ENCODE data around the gene TEAD4.
A peak's percentile ranks its signal among the peaks of the same experiment; 100 is the strongest.

TEAD4 gene

DNA sequence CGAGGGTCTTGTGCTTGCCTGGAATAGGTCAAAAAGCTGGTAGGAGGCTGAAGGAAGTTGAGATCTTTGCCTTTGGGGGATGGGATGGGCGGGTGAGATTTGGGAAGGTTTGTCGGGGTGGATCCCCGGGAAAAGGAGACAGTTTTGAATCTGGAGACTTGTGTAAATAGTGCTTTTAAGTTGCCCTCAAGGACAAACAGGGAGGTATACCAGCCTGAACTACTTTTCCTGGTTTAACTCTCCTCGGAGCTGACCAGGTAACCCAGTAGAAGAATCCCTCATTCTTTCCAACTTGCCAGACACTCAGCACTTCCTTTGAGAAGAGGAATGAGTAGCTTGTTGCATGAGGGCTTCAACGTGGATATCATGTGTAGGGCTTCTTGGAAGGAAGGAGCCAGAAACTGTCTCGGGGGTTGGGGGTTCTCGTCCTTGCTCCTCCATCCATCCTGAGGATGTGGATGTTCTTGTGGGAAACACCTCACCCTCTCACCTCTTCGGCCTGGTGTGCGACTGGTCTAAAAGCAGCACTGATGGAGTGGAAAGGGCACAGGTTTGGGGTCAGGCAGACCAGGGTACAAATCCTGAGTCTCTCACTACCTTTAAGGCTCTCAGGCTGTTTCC, 1.9 kb downstream of the TEAD4 start:
- peak; percentile 24 for DNase-seq (ENCODE audit: low spot score)

DNA sequence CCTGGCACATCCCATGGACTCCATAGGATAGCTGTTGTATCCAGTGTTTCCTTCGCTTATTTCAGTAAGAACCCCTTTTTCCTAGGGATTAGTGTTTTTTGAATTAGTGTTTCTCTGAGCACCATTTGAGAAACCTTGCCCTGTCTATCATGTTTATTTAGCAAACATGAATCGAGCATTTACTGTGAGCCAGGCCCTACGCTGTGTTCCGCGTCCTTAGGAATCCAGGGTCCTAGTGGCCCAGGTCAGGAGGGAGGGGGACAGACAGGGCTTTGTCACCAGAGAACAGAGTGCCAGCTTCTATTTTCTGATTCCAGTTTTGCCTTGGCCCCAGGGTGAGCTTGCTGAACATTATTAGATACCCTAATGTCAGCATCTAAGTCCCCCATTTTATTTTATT, 2.5 kb downstream of the TEAD4 start:
- DNase-seq (ENCODE audit: low spot score) = no peak

DNA sequence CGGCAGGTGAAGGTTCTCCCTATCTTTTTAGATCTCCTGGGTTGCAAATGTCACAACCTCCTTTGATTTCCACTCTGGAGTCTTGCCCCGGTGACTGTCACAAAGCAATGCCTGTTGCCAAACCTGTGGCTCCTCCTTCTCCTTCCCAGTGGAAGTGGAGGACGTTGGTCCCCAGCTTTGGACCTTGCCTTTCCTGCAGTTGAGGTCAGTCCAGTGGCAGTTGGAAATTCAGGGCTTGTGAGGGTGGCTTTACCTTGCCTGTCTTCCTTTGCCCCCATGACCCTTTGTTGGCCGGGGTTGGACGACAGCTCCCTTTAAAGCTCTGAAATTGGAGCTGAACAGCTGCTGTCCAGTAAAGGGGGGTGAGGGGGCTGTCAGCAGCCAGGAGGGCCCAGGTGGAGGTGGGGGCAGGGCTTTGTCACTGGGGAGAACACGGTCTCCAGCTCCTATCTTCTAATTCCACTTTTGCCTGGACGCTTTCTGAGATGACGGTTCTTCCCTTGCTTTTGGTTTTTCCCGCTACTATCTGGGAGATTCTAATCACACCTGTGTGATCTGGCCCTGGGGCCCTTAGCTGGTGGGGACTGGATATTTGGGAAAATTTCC, 4.1 kb downstream of the TEAD4 start:
- no peak for DNase-seq (ENCODE audit: low spot score)

DNA sequence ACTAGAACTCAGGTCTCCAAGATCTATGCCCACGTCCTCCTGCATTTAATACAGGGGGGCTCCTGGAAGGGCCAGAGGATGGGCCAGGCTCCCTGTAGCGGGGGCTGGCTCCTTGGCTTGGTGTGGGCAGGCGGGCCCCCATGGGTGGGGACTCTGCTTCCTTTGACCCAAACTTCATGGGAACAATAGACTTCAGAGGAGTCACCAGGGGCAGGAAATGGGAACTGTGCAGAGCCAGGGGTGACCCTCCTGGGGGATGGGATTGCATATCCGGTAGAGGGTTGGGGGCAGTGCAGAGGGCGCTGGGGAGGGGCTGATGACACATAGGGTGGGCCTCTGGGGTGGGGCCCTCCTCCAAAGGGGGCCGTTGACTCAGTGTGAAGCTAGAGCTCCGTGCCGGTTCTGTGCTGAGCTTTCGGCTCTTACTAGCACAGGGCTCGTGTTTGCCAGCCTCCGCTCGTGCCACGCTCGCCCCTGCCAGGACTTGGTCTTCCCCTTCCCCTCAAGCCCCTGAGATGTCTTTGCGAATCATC, 4.6 kb downstream of the TEAD4 start:
- no peak for DNase-seq (ENCODE audit: low spot score)

DNA sequence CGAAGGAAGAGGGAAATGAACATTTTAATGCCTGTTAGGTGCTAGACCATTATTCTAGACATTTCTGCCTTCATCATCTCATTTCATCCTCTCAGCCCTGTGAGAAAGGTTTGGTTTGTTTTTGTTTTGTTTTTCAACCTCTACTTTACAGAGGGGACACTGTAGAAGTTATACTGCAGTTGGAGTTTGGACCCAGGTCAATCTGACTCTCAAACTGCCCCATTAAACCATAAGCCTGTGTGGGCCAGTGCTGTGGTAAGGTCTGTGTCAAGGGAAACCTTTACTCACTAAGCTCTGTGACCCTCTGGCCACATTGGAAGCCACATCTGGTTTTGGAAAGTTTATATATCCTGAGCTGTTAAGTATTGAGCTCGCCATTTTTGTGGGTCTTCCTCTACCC, 8.5 kb downstream of the TEAD4 start:
- no peak for DNase-seq (ENCODE audit: low spot score)

DNA sequence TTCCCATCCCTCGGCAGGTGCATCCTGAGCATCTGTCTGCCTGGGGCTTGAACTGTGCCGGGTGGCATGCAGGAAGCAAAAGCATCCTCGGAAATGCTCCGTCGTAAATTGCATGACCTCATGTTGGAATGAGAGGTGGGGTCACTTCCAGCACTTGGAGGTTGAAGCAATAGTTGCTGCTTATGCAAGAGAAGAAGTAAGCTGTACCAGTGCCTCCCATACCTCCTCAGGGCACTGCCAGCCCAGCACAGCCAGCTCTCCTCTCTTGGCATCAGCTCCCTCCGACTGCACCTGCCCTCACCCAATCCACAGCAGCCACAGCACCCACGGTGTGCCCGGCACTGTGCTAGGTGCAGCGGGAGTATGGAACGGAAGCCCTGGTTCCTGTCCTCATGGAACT, 11.5 kb downstream of the TEAD4 start:
- DNase-seq (ENCODE audit: low spot score) = no peak

DNA sequence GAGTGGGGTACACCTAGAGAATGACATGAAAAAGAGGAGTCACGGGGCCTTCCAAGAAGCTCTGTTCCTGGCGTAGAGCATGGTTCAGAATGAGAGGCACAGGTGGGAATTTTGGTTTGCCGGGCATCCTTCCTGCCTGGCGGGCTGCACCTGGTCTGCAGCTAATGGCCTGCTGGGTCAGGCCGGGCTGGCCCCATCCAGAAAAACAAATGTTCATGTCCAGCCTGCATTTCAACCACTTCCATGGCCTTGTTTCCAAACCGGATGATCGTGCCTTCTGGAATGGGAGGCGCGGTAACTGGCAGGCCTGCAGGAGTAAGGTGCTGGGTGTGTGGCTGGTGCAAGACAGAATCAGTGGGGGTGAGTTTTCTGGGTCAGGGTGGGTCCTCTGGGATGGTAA, 14.4 kb downstream of the TEAD4 start:
- peak; percentile 73 for DNase-seq (ENCODE audit: low spot score)

DNA sequence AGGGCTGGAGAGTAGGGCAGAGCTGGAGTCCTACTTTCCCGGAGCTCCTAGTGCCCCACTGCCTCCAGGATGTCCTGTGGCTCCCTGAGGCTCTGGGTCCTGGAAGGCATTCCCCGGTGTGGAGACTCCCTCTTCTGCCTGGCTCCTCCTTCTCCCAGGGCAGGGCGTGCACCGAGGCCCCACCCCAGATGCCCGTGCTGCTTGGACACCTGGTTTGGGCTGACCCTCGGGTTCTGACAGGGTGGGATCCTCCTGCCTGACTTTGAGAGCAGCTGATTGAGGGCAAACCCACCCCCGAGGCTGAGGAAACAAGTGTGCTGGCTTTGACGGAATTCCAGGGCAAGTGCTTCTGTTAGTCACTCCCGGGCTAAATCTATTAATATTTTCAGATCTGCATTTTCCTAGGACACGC, 15.4 kb downstream of the TEAD4 start:
- no peak for DNase-seq (ENCODE audit: low spot score)

DNA sequence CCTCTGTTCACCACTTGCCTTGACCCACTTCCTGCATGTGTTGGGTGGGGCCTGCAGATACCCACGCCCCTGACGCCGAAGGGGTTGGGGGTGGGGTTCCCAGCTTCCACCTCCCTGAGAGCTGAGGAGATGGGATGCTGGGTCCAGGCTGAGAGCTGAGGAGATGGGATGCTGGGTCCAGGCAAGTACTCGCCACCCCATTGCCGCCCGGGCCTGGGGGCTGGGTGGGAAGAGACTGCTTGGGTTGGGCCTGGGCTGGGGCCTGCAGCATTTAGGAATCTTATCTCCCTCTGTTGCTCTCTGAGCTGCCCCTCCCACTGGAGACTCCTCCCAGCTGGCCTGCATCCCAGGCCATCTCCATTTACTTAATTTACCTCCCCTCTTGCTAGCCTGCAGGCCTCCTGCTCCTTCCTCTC, 17.4 kb downstream of the TEAD4 start:
- no peak for DNase-seq (ENCODE audit: low spot score)

DNA sequence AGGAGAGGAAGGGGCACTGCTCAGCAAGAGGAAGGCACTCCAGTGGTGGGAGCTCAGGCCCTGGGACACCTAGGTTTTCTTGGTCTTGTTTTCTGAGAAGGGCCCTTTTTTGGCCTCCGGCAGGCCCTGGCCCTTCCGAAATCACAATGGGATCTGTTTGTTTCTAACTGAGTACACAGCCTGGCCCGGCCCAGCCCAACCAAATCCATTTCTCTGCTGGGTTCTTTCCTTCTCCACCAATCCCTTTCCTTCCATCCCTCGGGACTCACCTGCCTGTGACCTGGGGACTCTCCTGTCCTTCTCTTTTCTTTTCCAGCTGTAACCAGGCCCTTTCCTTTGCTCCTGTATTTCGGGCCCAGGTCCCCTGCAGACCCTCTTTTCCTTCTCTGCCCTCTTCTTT, 18.6 kb downstream of the TEAD4 start:
- no peak for DNase-seq (ENCODE audit: low spot score)

DNA sequence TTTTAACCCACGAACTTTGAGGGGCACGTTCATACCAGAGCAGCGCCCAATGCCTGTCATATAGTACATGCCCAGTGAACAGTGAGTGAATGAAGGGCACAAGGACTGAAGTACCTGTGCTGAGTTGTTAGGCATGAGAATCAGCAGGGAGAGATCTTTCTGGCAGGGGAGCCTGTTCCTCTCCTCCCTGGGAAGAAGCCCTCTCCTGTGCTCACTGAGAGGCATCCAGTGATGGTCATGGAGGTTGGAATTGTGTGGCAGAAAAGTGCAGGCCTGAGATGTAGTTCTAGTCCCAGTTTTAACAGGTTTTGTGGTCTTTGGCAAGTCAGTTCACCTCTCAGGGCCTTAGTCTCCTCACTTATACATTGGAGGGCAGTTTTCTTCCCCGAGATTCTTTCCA, 20.6 kb downstream of the TEAD4 start:
- DNase-seq (ENCODE audit: low spot score) = no peak

DNA sequence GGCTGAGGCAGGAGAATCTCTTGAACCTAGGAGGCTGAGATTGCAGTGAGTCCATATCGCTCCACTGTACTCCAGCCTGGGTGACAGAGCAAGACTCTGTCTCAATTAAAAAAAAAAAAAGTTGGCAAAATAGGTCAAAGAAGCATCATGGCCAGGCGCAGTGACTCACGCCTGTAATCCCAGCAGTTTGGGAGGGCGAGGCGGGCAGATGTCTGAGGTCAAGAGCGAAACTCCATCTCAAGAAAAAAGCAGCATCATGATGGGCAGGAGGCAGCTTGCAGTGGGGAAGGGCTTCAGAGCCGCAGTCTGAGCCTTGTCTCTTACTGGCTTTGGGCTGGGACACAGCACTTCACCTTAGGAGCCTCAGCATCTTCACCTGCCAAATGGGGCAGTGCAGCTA, 21.4 kb downstream of the TEAD4 start:
- DNase-seq (ENCODE audit: low spot score) = no peak

DNA sequence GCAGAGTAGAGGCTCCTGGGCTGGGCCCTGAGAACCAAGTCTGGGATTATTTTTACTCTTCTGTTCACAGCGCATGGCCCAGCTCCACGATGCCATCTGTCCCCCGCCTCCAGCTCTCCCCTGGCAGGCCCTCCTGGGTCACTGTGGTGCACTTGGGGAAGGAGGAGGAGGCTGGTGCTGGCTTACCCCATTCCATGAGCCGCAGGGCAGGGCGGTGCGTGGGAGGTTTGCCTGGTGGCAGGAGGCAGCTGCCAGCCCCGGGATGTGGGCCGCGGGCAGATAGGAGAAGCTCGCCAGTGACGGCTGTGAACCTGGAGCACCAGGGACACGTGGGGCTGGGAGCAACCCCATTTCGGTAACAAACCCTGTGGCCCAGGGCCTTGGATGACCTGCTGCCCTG, 23.2 kb downstream of the TEAD4 start:
- peak; percentile 83 for DNase-seq (ENCODE audit: low spot score)

DNA sequence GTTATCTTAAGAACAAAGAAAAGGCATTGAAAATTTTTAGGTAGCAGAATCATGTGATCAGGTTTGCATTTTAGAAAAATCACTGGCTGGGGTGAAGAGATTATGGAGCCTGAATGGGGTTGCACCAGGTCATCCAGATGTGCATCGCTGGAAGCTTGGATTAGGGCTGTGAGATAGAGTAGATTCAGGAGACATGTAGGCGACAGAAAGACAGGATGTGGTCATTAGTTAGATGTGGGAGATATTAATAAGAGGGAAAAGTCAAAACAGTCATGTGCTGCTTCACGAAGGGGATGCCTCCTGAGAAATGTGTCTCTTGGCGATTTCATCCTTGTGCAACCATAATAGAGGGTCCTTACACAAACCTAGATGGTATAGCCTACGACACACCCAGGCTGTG, 25.1 kb downstream of the TEAD4 start:
- no peak for DNase-seq (ENCODE audit: low spot score)

DNA sequence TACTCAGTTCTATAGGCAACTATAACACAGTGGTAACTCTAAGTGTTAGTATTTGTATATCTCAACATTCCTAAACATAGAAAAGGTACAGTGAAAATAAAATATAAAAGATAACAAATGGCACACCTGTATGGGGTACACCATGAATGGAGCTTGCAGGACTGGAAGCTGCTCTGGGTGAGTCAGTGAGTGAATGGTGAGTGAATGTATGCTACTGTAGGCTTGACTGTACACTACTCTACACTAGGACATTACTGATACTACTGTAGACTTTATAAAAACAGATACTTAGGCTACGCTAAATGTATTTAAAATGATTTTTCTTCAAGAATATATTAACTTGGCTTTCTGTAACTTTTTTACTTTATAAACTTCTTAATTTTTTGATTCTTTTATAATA, 25.5 kb downstream of the TEAD4 start:
- no peak for DNase-seq (ENCODE audit: low spot score)

DNA sequence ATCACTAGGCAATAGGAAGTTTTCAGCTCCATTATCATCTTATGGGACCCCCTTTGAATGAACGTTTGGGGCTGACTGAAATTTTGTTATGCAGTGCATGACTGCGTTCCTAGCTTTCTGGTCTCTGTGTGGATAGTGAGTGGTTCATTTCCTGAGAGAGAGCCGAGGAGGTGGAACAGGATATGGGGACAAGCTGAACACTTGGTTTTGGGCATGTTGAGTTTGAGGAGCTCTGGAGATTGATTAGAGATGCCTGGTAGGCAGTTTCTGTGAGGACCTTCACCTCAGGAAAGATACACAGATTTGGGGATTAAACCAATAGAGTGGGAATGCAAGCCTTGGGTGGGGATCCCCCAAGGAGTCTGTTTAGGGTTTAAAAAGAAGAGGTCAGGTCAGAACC, 27.7 kb downstream of the TEAD4 start:
- DNase-seq (ENCODE audit: low spot score) = no peak

DNA sequence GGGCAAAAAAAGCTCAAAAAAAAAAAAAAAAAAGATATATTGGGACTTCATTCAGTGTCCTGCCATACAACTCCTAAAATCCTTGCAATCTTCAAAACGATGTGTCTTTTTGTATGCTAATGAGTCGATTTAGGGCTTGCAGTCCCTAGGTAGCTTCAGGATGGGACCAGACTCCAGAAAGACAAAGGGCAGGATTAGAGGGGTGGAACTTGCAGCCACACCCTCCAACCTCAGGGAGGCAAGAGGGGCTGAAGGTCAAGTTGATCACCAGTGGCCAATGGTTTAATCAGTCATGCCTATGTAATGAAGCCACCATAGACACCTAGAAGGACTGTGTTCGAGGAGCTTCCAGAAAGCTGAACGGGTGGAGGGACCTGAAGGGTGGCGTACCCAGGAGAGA, 29.3 kb downstream of the TEAD4 start:
- no peak for DNase-seq (ENCODE audit: low spot score)

DNA sequence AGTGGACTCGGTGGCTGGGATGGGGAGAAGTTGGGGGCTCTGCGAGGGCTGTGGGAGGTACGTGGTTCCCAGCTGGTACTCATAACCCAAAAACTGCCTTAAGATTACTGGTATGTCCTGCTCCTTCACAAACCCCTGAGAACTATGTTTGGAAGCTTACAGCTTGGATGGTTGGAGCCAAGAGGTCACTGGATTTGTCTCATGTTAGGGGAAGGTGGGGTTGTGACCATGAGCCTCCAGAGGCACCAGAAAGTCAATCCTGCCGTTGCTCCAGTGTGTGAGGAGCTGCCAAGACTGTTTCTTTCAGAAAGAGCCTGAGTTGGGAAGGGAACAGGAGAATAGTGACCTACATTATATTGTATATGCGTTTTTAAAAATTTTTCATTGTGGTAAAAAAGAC, 33.5 kb downstream of the TEAD4 start:
- no peak for DNase-seq (ENCODE audit: low spot score)

DNA sequence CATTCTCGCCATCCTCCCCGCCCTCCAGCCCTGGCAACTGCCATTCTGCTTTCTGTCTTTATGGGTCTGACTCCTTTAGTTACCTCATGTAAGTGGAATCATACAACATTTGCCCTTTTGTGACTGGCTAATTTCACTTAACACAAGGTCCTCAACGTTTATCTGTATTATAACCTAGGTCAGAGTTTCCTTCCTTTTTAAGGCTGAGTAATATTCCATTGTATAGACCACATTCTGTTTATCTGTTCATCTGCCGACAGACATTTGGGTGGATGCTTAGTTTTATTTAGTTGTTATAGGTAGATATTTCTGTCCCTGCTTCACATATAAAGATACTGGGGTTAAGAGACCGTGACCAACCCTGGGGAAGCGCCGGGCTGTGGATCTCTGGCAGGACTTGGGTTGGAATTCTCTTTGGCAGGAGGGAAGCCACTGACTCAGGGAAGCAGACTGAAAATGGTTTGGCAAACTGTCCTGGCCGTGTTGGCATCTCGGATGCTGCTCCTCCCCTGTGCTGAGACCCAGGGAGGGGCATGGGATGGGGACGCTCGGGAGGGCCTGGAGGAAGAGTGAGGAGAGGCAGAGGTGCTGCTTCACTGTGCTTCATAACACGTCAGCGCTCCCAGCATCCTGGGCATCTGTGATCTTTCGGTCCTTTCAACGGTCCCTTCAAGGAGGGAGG, 38.9 kb downstream of the TEAD4 start:
- DNase-seq (ENCODE audit: low spot score) = peak; percentile 49

DNA sequence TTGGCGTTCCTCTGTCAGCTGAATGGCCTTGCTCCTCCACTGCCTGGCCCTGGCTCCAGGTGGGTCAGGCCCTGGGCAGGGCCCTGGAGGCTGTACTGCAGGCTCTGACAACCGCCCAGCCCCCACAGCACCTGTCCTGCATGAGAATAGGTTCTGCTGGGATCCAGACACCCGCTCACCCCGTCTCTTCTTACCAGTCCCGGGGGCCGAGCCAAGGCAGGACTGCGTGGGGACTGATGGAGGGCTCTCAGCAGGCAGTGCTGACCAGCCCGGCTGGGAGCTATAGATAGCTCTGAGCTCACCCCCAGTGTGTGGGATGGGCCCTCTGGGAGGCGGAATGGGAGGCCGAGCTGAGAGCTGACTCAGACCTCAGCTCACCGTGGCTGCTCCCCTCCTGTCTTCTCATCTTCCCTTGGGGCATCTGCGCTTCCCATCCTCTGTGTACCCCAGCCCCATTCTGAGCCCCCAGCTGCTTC, 39.6 kb downstream of the TEAD4 start:
- DNase-seq (ENCODE audit: low spot score) = peak; percentile 46

DNA sequence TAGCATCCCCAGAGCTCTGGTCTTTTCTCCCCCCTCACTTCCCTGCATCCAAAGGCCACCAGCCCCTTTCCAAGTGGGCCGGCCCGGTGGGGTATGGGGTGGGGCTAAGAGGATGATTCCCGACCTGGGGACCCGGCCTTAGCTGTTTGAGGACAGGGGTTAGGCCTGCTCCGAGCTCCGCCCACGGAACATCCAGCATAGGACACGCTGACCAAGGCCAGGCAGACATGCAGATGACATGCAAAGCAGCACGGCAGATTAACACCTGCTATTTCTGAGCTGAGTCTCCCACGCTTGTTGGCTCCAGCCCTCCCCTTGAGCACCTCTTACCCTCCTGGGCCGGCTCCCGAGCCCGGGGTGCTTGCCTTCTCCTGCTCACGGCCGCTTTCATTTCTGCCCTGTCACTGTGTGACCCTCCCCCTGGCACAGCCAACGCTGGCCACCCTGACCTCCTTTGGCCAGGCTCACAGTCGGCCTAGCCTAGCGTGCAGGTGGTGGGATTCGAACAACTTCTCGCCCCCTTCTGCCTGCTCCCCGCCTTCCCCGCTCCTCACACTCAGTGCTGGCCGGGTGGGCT, 40.2 kb downstream of the TEAD4 start:
- DNase-seq (ENCODE audit: low spot score) = peak; percentile 29

DNA sequence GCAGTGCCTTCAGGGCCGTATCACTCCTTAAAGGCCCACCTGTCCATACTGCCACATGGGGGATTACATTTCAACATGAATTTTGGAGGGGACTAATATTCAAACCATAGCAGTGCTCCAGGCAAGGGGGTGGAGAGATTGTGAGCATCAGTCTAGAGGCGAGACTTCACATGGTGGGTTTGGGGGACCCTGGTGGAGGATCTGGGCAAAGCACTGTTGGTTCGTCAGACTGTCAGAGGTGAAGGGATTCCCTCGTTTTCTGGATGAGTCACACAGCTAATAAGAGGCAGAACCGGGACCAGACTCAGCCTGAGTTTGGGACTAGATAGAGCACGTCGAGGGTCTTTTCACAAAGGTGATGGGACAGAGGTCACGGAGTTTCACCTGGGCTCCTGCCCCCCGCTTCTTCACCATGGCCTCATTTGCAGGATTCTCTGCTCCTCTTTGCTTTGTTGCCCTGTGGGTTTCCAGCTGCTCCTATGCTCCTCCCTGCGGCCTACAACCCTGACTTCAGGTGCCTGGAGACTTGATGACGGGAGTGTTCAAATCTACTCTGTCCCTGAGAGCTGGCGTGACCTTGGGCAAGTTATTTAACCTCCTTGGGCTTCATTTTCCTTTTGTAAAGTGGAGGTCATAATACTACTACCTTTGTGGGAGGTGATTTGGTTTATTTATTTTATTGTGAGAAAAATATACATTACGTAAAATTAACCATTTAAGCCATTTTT, 41.5 kb downstream of the TEAD4 start:
- DNase-seq (ENCODE audit: low spot score) = no peak

Measured in cerebellar cortex (tissue), 1 donor.